A549 (cell line): ENCODE data around the gene ZNF541. TPM values are rescaled to one million over a fixed set of nuclear protein-coding genes. Genes with fewer than 3 reads are reported as not detected.

Experiments
- ATAC-seq, 2 experiments: fragments of 200-7000 bp in 1 of 2; fragments of >200 bp in 1 of 2; cut with Nextera tagmentation in 1 of 2; cut with Tn5 transposase in 1 of 2; 3 replicates each; pipeline versions ENCODE4 v1.8.0 to v1.9.1; 2018 to 2020; ENCODE audit warnings: mild to moderate bottlenecking in 1 of 2, moderate library complexity in 1 of 2
- CTCF ChIA-PET: fragments of 300-600 bp; sonication (Branson Sonifier 250); formaldehyde crosslinking; extraction: SDS; loops from one replicate; lab custom pipeline; 2021; ENCODE audit warnings: antibody characterized with exemption, inconsistent platforms; lab: Yijun Ruan, JAX
- POLR2A ChIA-PET: fragments of 350-600 bp; formaldehyde crosslinking; extraction: SDS; loops from one replicate; lab custom pipeline; 2021; ENCODE audit warnings: antibody characterized with exemption, inconsistent platforms; lab: Yijun Ruan, JAX
- DNase-seq, 2 experiments: peaks; one replicate each; pipeline versions ENCODE4 v3.0.0 to v3.0.0-alpha.2; 2011 to 2016; ENCODE audit warnings: low read depth in 1 of 2, low spot score in 1 of 2
- FAIRE-seq: peaks from 2 replicates; lab custom pipeline; 2011; peaks lifted over from hg19 to GRCh38; lab: Jason Lieb, UNC
- H3K27ac ChIP-seq, 2 experiments: fragments of >200 bp; sonication (Bioruptor Twin); formaldehyde crosslinking; 3 replicates each; pipeline ENCODE4 v1.5.1; 2016 to 2017
- H3K4me1 ChIP-seq: fragments of >200 bp; sonication (Bioruptor Twin); formaldehyde crosslinking; 3 replicates; pipeline ENCODE4 v1.6.1; 2016
- H3K4me2 ChIP-seq: fragments of >200 bp; sonication (Bioruptor Twin); formaldehyde crosslinking; 3 replicates; pipeline ENCODE4 v1.6.1; 2016
- H3K4me3 ChIP-seq: fragments of >200 bp; sonication (Bioruptor Twin); formaldehyde crosslinking; 3 replicates; pipeline ENCODE4 v1.5.1; 2016
- H3K9me3 ChIP-seq: fragments of >200 bp; sonication (Bioruptor Twin); formaldehyde crosslinking; 3 replicates; pipeline ENCODE4 v1.6.1; 2016
- ATOH8 ChIP-seq: fragments of 250-450 bp; sonication (Bioruptor Pico); IDR thresholded peaks from 2 replicates; pipeline ENCODE4 v1.5.0; 2020; ENCODE audit warnings: low read depth, mild to moderate bottlenecking, moderate library complexity
- BHLHE40 ChIP-seq: IDR thresholded peaks from 2 replicates; pipeline ENCODE4 v1.6.1; 2012; ENCODE audit warnings: low read depth, low read length, inconsistent platforms
- CBX2 ChIP-seq: fragments of 200-600 bp; sonication (generic); IDR thresholded peaks from 2 replicates; pipeline ENCODE4 v1.6.1; 2016; ENCODE audit warnings: low read depth, mild to moderate bottlenecking, borderline replicate concordance
- CEBPB ChIP-seq, 2 experiments: fragments of >200 bp in 1 of 2; sonication (Bioruptor Twin) in 1 of 2; formaldehyde crosslinking in 1 of 2; IDR thresholded peaks; 2 replicates each; pipeline ENCODE4 v1.6.1; 2012 to 2016
- E2F6 ChIP-seq: IDR thresholded peaks from 2 replicates; pipeline ENCODE4 v1.6.1; 2012; ENCODE audit warnings: low read depth, borderline replicate concordance
- EHMT2 ChIP-seq: fragments of 200-600 bp; sonication (generic); IDR thresholded peaks from 2 replicates; pipeline ENCODE4 v1.6.1; 2016; ENCODE audit warnings: antibody characterized with exemption, low read depth, mild to moderate bottlenecking, moderate library complexity
- FOSL2 ChIP-seq, 2 experiments: fragments of 450-650 bp in 1 of 2; fragments of >200 bp in 1 of 2; sonication (Bioruptor Twin) in 1 of 2; formaldehyde crosslinking; IDR thresholded peaks; 2 replicates each; pipeline versions ENCODE4 v1.5.0 to v1.6.1; 2016 to 2020; ENCODE audit warnings: mild to moderate bottlenecking in 1 of 2, moderate library complexity in 1 of 2
- HDAC2 ChIP-seq: fragments of 200-600 bp; sonication (generic); IDR thresholded peaks from 2 replicates; pipeline ENCODE4 v1.6.1; 2016
- HOXA7 ChIP-seq: fragments of 250-450 bp; sonication (Bioruptor Pico); IDR thresholded peaks from 2 replicates; pipeline ENCODE4 v1.5.0; 2020; ENCODE audit warnings: mild to moderate bottlenecking, moderate library complexity
- JUN ChIP-seq, 2 experiments: fragments of >200 bp; sonication (Bioruptor Twin); formaldehyde crosslinking; IDR thresholded peaks; 2 replicates in 1 of 2; 3 replicates in 1 of 2; pipeline ENCODE4 v1.6.1; 2016 to 2017
- KDM1A ChIP-seq: fragments of 200-600 bp; sonication (generic); IDR thresholded peaks from 2 replicates; pipeline ENCODE4 v1.6.1; 2016; ENCODE audit warnings: low read depth, mild to moderate bottlenecking
- MAFK ChIP-seq: fragments of 450-650 bp; IDR thresholded peaks from 2 replicates; pipeline ENCODE4 v1.6.1; 2014; ENCODE audit not compliant: partially characterized antibody
- MAZ ChIP-seq: fragments of 150-350 bp; IDR thresholded peaks from 2 replicates; pipeline ENCODE4 v1.6.1; 2014; ENCODE audit warnings: antibody characterized with exemption, low read depth, low read length, borderline replicate concordance
- POLR2AphosphoS2 ChIP-seq: conservative IDR thresholded peaks from 2 replicates; pipeline ENCODE4 v1.6.1; 2012; ENCODE audit warnings: low read length, improper control_type of control experiment, inconsistent platforms
- RCOR1 ChIP-seq: fragments of 150-350 bp; IDR thresholded peaks from 2 replicates; pipeline ENCODE4 v1.6.1; 2014; ENCODE audit warnings: antibody characterized with exemption, low read length, low read depth
- REST ChIP-seq: fragments of 200-600 bp; sonication (generic); IDR thresholded peaks from 2 replicates; pipeline ENCODE4 v1.6.1; 2016; ENCODE audit warnings: antibody characterized with exemption, mild to moderate bottlenecking, moderate library complexity
- RFX5 ChIP-seq: fragments of 450-650 bp; IDR thresholded peaks from 2 replicates; pipeline ENCODE4 v1.7.1; 2014; ENCODE audit warnings: antibody characterized with exemption, mild to moderate bottlenecking, moderate library complexity
- SREBF2 ChIP-seq: fragments of 450-650 bp; IDR thresholded peaks from 2 replicates; pipeline ENCODE4 v1.6.1; 2014; ENCODE audit warnings: mild to moderate bottlenecking, moderate library complexity
- TFCP2L1 ChIP-seq: fragments of 250-450 bp; sonication (Bioruptor Pico); IDR thresholded peaks from 2 replicates; pipeline ENCODE4 v1.5.0; 2021; ENCODE audit warnings: mild to moderate bottlenecking
- ZC3H11A ChIP-seq: fragments of 450-650 bp; IDR thresholded peaks from 2 replicates; pipeline ENCODE4 v1.6.1; 2014; ENCODE audit warnings: antibody characterized with exemption, mild to moderate bottlenecking
- ZFP36 ChIP-seq: fragments of 450-650 bp; IDR thresholded peaks from 2 replicates; pipeline ENCODE4 v1.6.1; 2014; ENCODE audit warnings: borderline replicate concordance; ENCODE audit not compliant: partially characterized antibody
- ZNF302 ChIP-seq: fragments of 250-450 bp; sonication (Bioruptor Pico); IDR thresholded peaks from 2 replicates; pipeline ENCODE4 v1.9.0; 2021; ENCODE audit warnings: inconsistent platforms, mild to moderate bottlenecking, moderate library complexity
- ZSCAN20 ChIP-seq: fragments of 250-450 bp; sonication (Bioruptor Pico); IDR thresholded peaks from 2 replicates; pipeline ENCODE4 v1.8.0; 2022; ENCODE audit warnings: mild to moderate bottlenecking, moderate library complexity
- WGBS: methylation state at CpG from one replicate; pipeline ENCODE4 v1.1.6; 2017; ENCODE audit errors: missing lambda C conversion rate; 5-methylcytosine and 5-hydroxymethylcytosine counted together
- polyA minus RNA-seq: library from RNA; depleted of rRNA, polyadenylated mRNA; stranded (reverse); fragments of >200 nt; gene quantifications from 2 replicates; pipeline ENCODE4 v1.2.3, GENCODE V29; 2011; rRNA and poly(A)+ RNA removed
- polyA plus RNA-seq, 4 experiments: library from polyadenylated mRNA; depleted of rRNA in 3 of 4; stranded (reverse); fragments of >200 nt; fragmentation: RNase III in 1 of 4; extraction: RNeasy Plus Mini Kit Qiagen cat#74134 plus additional on column Dnase treatment in 1 of 4; gene quantifications; 2 replicates in 3 of 4; 3 replicates in 1 of 4; pipeline ENCODE4 v1.2.3, GENCODE V29; 2011 to 2017

ZNF541 gene
- not detected in 2 replicates for polyA plus RNA-seq (2011; rRNA removed)
- not detected in 2 replicates for polyA plus RNA-seq (2012; cell fraction: cytosol; rRNA removed)
- not detected in 2 replicates for polyA plus RNA-seq (2012; cell fraction: nucleus; rRNA removed)
- not detected in 3 replicates for polyA plus RNA-seq (2017; fragmentation: RNase III; extraction: RNeasy Plus Mini Kit Qiagen cat#74134 plus additional on column Dnase treatment)
- not detected in 2 replicates for polyA minus RNA-seq

GRCh38 chr19:47573071-47574026 lies at the start of gene ZNF541:
TSS of gene ZNF541 (minus strand) at chr19:47573148. CDS start at chr19:47555856, 17,292 bp downstream.
- H3K4me1 ChIP-seq: no peaks in the 10 kb centered on the region
- H3K4me2 ChIP-seq: no peak within 1 kb of the TSS
- ATAC-seq: no peak
- no peaks in the 10 kb centered on the region for H3K9me3 ChIP-seq
- no peak within 1 kb of the TSS for H3K27ac ChIP-seq
- H3K4me3 ChIP-seq: no peak within 1 kb of the TSS
- FAIRE-seq: no peak
- TF ChIP-seq ZC3H11A (no peak), RCOR1 (no peak), ZNF302 (CRISPR knock-in tag) (no peak), MAFK (no peak), BHLHE40 (no peak), CEBPB (IDR thresholded peaks at IDR 0.05) (no peak), SREBF2 (no peak), KDM1A (no peak), RFX5 (no peak), ZFP36 (no peak), FOSL2 (IDR thresholded peaks at IDR 0.05) (no peak), FOSL2 (CRISPR knock-in tag; IDR thresholded peaks at IDR 0.05) (no peak), REST (no peak), ZSCAN20 (CRISPR knock-in tag) (no peak)
- ChIA-PET POLR2A (no interaction called here), CTCF (interaction anchor here (1.3 to 1.5 kb wide), 2 partner anchors 17 to 58 kb away, joined by 3 to 7 read pairs; partner anchors contain the start of gene NAPA)
- DNase-seq: no peak
- WGBS: 89% methylated on average over 82 of the region's 89 CpGs

- FAIRE-seq: no peak
- POLR2A ChIA-PET: interaction anchor here (1.0 kb wide), 1 partner anchor 10 kb away, joined by 3 read pairs; no protein-coding TSS in a partner anchor
These were observed 46.8 kb upstream of the ZNF541 start for GRCh38 chr19:47619763-47620162.

GRCh38 chr19:47618771-47619170 lies 45.8 kb upstream of the ZNF541 start:
- Histone ChIP-seq H3K27ac (no peak overlapping the region), H3K4me3 (no peak overlapping the region), H3K9me3 (no peaks in the 10 kb centered on the region), H3K4me1 (peaks cover 19% of the 10 kb centered on the region; the same call in 2 of the 3 replicates), H3K4me2 (no peak overlapping the region)
- no peak for FAIRE-seq
- 83% methylated on average over 14 of the region's 14 CpGs for WGBS
- no peak for ATAC-seq
- ChIA-PET CTCF (interaction anchor here (1.1 to 2.3 kb wide), 4 partner anchors 9 to 182 kb away, joined by 3 to 10 read pairs (median 4); partner anchors contain the start of genes EHD2 and NAPA), POLR2A (no interaction called here)
- DNase-seq: no peak
- TF ChIP-seq E2F6: no peak
- TF ChIP-seq MAZ: no peak
- TF ChIP-seq HOXA7 (CRISPR knock-in tag): no peak
- TF ChIP-seq ATOH8 (CRISPR knock-in tag): no peak
- TF ChIP-seq POLR2AphosphoS2: no peak
- TF ChIP-seq EHMT2: no peak
- no peak for TF ChIP-seq TFCP2L1 (CRISPR knock-in tag)
- no peak for TF ChIP-seq RFX5
- no peak for TF ChIP-seq REST

More at GRCh38 chr19:47619763-47620162, 46.8 kb upstream of the ZNF541 start:
- no peak overlapping the region for H3K27ac ChIP-seq
- WGBS: 79% methylated on average over 6 of the region's 6 CpGs
- peak in 1 of 2 experiments; percentile 36; a peak in 2 of 6 replicates for ATAC-seq
- no peaks in the 10 kb centered on the region for H3K9me3 ChIP-seq
- CTCF ChIA-PET: interaction anchor here (1.1 to 2.3 kb wide), 2 partner anchors 10 to 93 kb away, joined by 3 to 10 read pairs; partner anchors contain the start of gene EHD2
- DNase-seq: no peak
- H3K4me1 ChIP-seq: peaks cover 26% of the 10 kb centered on the region; the same call in 2 of the 3 replicates
- H3K4me2 ChIP-seq: no peak overlapping the region
- no peak overlapping the region for H3K4me3 ChIP-seq
- TF ChIP-seq JUN (IDR thresholded peaks at IDR 0.05): no peak
- TF ChIP-seq HDAC2: no peak
- no peak for TF ChIP-seq FOSL2 (IDR thresholded peaks at IDR 0.05)
- TF ChIP-seq FOSL2 (CRISPR knock-in tag; IDR thresholded peaks at IDR 0.05): no peak
- no peak for TF ChIP-seq MAZ
- no peak for TF ChIP-seq CBX2
